OCI-LY1 (cell line): Measurements from ENCODE around the gene TLCD3B.
A peak's percentile ranks its signal among the peaks of the same experiment; 100 is the strongest.

Source experiments
- H2AFZ ChIP-seq: fragments of 200-600 bp; sonication (generic), shearing (Covaris generic); 2 replicates; pipeline ENCODE4 v1.6.0; 2014; ENCODE audit warnings: antibody characterized with exemption, mild to moderate bottlenecking, low read length
- H3F3A ChIP-seq: fragments of 200-600 bp; sonication (generic), shearing (Covaris generic); 2 replicates; pipeline ENCODE4 v1.6.0; 2014; ENCODE audit warnings: mild to moderate bottlenecking, antibody characterized with exemption, low read length, moderate library complexity; ENCODE audit not compliant: insufficient read depth
- H3K27ac ChIP-seq: fragments of 200-600 bp; sonication (generic); 2 replicates; pipeline ENCODE4 v1.5.1; 2014; ENCODE audit warnings: low read length, mixed run types, mild to moderate bottlenecking, low read depth; ENCODE audit not compliant: poor library complexity, severe bottlenecking
- H3K27me3 ChIP-seq: fragments of 200-600 bp; sonication (generic); 2 replicates; pipeline ENCODE4 v1.6.0; 2014; ENCODE audit warnings: antibody characterized with exemption, mild to moderate bottlenecking, low read length, moderate library complexity; ENCODE audit not compliant: insufficient read depth
- H3K36me3 ChIP-seq: fragments of 200-600 bp; sonication (generic); 2 replicates; pipeline ENCODE4 v1.6.1; 2014; ENCODE audit warnings: mild to moderate bottlenecking, antibody characterized with exemption, low read length, moderate library complexity, mixed read lengths; ENCODE audit not compliant: insufficient read depth
- H3K4me1 ChIP-seq: fragments of 200-600 bp; sonication (generic); 2 replicates; pipeline ENCODE4 v1.5.1; 2014; ENCODE audit warnings: mild to moderate bottlenecking, low read length, moderate library complexity; ENCODE audit not compliant: insufficient read depth, severe bottlenecking
- H3K4me2 ChIP-seq: fragments of 200-600 bp; sonication (generic), shearing (Covaris generic); 2 replicates; pipeline ENCODE4 v1.6.1; 2014; ENCODE audit warnings: low read length
- H3K4me3 ChIP-seq: fragments of 200-600 bp; sonication (generic); 2 replicates; pipeline ENCODE4 v1.5.1; 2014; ENCODE audit warnings: low read length, low read depth, mild to moderate bottlenecking, mixed read lengths; ENCODE audit not compliant: poor library complexity, severe bottlenecking
- H3K79me2 ChIP-seq: fragments of 200-600 bp; shearing (Covaris generic); 2 replicates; pipeline ENCODE4 v1.6.1; 2016; ENCODE audit warnings: mixed run types, low read length, mixed read lengths; ENCODE audit not compliant: insufficient read depth
- H3K9ac ChIP-seq: fragments of 200-600 bp; sonication (generic), shearing (Covaris generic); 2 replicates; pipeline ENCODE4 v1.6.1; 2014; ENCODE audit warnings: mild to moderate bottlenecking, low read length, mixed read lengths
- H3K9me2 ChIP-seq: fragments of 200-600 bp; sonication (generic), shearing (Covaris generic); 2 replicates; pipeline ENCODE4 v1.6.1; 2014; ENCODE audit warnings: low read depth, mild to moderate bottlenecking, low read length, mixed read lengths
- H3K9me3 ChIP-seq: fragments of 200-600 bp; shearing (Covaris generic); 2 replicates; pipeline ENCODE4 v1.6.1; 2014; ENCODE audit warnings: low read length, mixed read lengths
- H4K20me1 ChIP-seq: fragments of 200-600 bp; sonication (generic), shearing (Covaris generic); 2 replicates; pipeline ENCODE4 v1.6.0; 2016; ENCODE audit warnings: mild to moderate bottlenecking, low read length; ENCODE audit not compliant: insufficient read depth
- EZH2 ChIP-seq: fragments of 200-600 bp; sonication (generic), shearing (Covaris generic); IDR thresholded peaks from 2 replicates; pipeline ENCODE4 v1.8.0; 2017; ENCODE audit warnings: borderline replicate concordance, mixed run types, mild to moderate bottlenecking, antibody characterized with exemption, low read length, moderate library complexity, mixed read lengths
- TF ChIP-seq, protein P1 (sequence below): fragments of 200-600 bp; sonication (generic), shearing (Covaris generic); IDR thresholded peaks from 2 replicates; pipeline ENCODE4 v1.5.1; 2017; ENCODE audit warnings: mild to moderate bottlenecking, antibody characterized with exemption, low read length, moderate library complexity, mixed read lengths

Gene TLCD3B

DNA sequence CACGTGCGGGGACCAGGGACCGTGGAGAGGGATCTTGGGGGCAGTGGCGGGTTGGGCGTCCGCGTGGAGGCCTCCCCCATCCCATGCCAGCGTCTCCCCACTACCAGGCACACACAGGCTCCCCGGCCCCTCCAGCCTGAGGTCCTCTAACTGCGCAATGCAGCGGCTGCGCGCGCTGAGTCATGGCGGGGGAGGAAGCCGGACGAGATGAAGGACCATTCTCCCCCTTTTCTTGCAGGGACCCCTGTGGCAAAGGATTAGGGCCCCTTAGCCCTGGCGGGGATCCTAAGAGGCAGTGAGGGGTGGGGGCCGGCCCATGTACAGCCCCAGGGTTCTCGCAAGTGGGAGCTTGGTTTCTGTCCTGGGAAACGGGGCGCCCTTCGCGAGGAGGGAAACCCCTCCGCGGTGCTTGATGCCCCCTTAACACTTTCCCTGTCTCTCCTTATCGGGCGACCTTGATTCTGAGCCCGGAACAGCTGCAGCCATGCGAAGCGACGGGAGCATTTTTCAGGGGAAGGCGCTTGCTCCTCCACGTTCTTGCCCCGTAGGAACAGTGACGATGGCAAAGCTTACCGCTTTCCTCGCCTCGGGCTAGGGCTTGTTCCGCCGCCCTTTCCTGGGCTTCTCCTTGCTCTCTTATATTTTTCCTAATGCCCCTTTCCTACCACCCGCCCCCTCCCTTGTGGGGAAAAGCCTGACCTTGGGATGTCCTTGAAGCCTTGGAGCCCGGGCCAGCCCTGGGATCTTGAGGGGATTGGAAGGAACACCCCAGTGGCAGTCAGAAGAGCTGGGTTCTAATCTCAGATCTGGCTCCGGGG is 35.1 kb upstream of the TLCD3B start:
- peaks cover 55% of the 10 kb centered on the region for H3K4me1 ChIP-seq
- no peaks in the 10 kb centered on the region for H3K9me3 ChIP-seq
- no peaks in the 10 kb centered on the region for H3K9me2 ChIP-seq
- peak overlapping the region; percentile 88 for H3K4me2 ChIP-seq
- peaks cover 13% of the 10 kb centered on the region for H3K79me2 ChIP-seq
- H3K4me3 ChIP-seq: peak overlapping the region; percentile 78
- H3K36me3 ChIP-seq: peaks cover 54% of the 10 kb centered on the region
- H3K27ac ChIP-seq: peak overlapping the region; percentile 72
- no peaks in the 10 kb centered on the region for H3F3A ChIP-seq
- H3K9ac ChIP-seq: peak overlapping the region; percentile 76
- H3K27me3 ChIP-seq: no peaks in the 10 kb centered on the region
- H2AFZ ChIP-seq: no peak overlapping the region
- TF ChIP-seq, protein P1, sequence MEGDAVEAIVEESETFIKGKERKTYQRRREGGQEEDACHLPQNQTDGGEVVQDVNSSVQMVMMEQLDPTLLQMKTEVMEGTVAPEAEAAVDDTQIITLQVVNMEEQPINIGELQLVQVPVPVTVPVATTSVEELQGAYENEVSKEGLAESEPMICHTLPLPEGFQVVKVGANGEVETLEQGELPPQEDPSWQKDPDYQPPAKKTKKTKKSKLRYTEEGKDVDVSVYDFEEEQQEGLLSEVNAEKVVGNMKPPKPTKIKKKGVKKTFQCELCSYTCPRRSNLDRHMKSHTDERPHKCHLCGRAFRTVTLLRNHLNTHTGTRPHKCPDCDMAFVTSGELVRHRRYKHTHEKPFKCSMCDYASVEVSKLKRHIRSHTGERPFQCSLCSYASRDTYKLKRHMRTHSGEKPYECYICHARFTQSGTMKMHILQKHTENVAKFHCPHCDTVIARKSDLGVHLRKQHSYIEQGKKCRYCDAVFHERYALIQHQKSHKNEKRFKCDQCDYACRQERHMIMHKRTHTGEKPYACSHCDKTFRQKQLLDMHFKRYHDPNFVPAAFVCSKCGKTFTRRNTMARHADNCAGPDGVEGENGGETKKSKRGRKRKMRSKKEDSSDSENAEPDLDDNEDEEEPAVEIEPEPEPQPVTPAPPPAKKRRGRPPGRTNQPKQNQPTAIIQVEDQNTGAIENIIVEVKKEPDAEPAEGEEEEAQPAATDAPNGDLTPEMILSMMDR: no peak
- TF ChIP-seq EZH2: no peak
- H4K20me1 ChIP-seq: no peaks in the 10 kb centered on the region

DNA sequence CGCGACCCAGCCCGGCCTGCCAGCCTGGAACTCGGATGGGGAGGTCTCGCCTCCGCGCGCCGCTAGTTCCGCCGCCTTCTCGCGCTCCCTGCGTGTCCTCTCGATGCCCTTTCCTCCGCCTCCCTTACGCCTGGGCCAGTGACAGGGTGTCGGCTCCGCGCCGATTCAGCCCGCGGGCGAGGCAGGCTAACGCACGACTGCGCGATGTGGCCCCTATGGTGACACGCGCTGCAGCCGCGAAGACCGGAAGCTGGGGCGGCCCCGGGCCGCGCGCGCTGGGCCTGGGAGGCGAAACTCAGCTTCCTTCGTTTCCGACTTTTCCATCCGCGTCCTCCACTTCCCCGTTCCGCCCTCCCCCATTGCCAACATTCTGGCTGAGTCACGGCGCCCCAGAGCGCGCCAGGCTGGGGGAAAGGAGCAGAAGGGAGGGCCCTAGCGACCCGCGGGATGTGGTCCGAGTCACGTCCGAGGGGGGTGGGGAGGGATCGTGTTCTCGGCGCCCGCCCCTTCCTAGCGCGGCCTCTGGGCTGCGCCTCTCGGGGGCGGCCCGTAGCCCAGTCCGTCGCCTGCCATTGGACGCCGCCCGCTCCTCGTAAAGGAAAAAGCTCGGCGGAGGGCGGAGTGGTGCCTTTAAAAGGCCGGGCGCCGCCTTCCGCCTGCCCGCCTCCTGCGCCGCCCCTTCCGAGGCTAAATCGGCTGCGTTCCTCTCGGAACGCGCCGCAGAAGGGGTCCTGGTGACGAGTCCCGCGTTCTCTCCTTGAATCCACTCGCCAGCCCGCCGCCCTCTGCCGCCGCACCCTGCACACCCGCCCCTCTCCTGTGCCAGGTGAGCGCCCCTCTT is 34.3 kb upstream of the TLCD3B start, which contains the start of gene ALDOA:
Gene ALDOA, plus strand, starts transcription at position 659 of the 841 bp plus-strand sequence. CDS start 1,138 bp downstream, outside the sequence.
- H3K27ac ChIP-seq: peak within 1 kb of the TSS; percentile 90
- H3F3A ChIP-seq: no peaks in the 10 kb centered on the region
- peak within 1 kb of the TSS; percentile 78 for H3K4me3 ChIP-seq
- H3K9ac ChIP-seq: peak within 1 kb of the TSS; percentile 94
- H4K20me1 ChIP-seq: no peaks in the 10 kb centered on the region
- H3K4me1 ChIP-seq: peaks cover 53% of the 10 kb centered on the region
- H3K79me2 ChIP-seq: peaks cover 13% of the 10 kb centered on the region
- no peaks in the 10 kb centered on the region for H3K9me2 ChIP-seq
- H2AFZ ChIP-seq: no peak within 1 kb of the TSS
- TF ChIP-seq, protein P1: no peak
- TF ChIP-seq EZH2: no peak
- H3K36me3 ChIP-seq: peaks cover 46% of the 10 kb centered on the region
- no peaks in the 10 kb centered on the region for H3K27me3 ChIP-seq
- peak within 1 kb of the TSS; percentile 88 for H3K4me2 ChIP-seq
- H3K9me3 ChIP-seq: no peaks in the 10 kb centered on the region

DNA sequence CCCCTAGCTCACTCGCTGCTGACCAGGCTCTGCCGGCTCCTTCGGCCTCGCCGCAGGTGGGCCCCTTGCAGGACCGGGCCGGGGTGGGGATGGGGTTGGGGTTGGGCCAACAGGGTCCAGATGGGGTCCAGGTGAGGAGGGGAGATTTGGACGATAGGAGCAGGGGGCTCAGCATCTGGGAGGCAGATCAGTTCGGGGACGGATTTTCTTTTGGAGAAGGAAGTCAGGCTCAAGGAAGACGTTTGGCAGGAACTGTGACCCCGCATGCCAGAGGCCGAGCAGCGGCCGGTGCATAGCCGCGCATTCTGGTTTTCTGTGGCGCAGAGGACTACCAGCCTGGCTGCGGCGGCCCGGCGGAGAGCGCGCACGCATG is 33.6 kb upstream of the TLCD3B start:
- TF ChIP-seq EZH2: no peak
- TF ChIP-seq, protein P1: no peak
- no peaks in the 10 kb centered on the region for H3K9me2 ChIP-seq
- peaks cover 39% of the 10 kb centered on the region for H3K36me3 ChIP-seq
- peaks cover 13% of the 10 kb centered on the region for H3K79me2 ChIP-seq
- no peaks in the 10 kb centered on the region for H4K20me1 ChIP-seq
- no peaks in the 10 kb centered on the region for H3F3A ChIP-seq
- H3K4me1 ChIP-seq: peaks cover 47% of the 10 kb centered on the region
- no peak overlapping the region for H2AFZ ChIP-seq
- H3K4me3 ChIP-seq: peak overlapping the region; percentile 78
- H3K27me3 ChIP-seq: no peaks in the 10 kb centered on the region
- peak overlapping the region; percentile 90 for H3K27ac ChIP-seq
- H3K9ac ChIP-seq: peak overlapping the region; percentile 94
- no peaks in the 10 kb centered on the region for H3K9me3 ChIP-seq
- peak overlapping the region; percentile 82 for H3K4me2 ChIP-seq
